MM.1S (cell line): ENCODE measurements around the gene ZNF484.

Experiments
- DNase-seq: peaks from one replicate; pipeline ENCODE4 v3.0.0-alpha.2; 2015
- H2AFZ ChIP-seq: fragments of 300-600 bp; sonication (generic); 2 replicates; pipeline ENCODE4 v1.6.0; 2016; ENCODE audit warnings: antibody characterized with exemption, low read length
- H3F3A ChIP-seq: fragments of 300-600 bp; sonication (generic); 2 replicates; pipeline ENCODE4 v1.6.1; 2016; ENCODE audit warnings: mild to moderate bottlenecking, antibody characterized with exemption, low read length, moderate library complexity, mixed read lengths; ENCODE audit not compliant: insufficient read depth
- H3K27ac ChIP-seq: fragments of 300-600 bp; sonication (generic); 2 replicates; pipeline ENCODE4 v1.5.1; 2016; ENCODE audit warnings: mild to moderate bottlenecking, low read length
- H3K27me3 ChIP-seq: fragments of 300-600 bp; sonication (generic); replicated peaks from 2 replicates; pipeline ENCODE4 v1.6.0; 2016; ENCODE audit warnings: low read length; ENCODE audit not compliant: insufficient read depth
- H3K36me3 ChIP-seq: fragments of 300-600 bp; sonication (generic); replicated peaks from 2 replicates; pipeline ENCODE4 v1.6.1; 2016; ENCODE audit warnings: mild to moderate bottlenecking, low read length, mixed read lengths; ENCODE audit not compliant: insufficient read depth
- H3K4me1 ChIP-seq: fragments of 300-600 bp; sonication (generic); 2 replicates; pipeline ENCODE4 v1.6.1; 2016; ENCODE audit warnings: low read length, mixed read lengths
- H3K4me2 ChIP-seq: fragments of 300-600 bp; sonication (generic); 2 replicates; pipeline ENCODE4 v1.6.0; 2016; ENCODE audit warnings: low read depth, low read length
- H3K4me3 ChIP-seq: fragments of 300-600 bp; sonication (generic); 2 replicates; pipeline ENCODE4 v1.5.1; 2016; ENCODE audit warnings: low read length, mixed read lengths
- H3K79me2 ChIP-seq: fragments of 300-600 bp; sonication (generic); 2 replicates; pipeline ENCODE4 v1.6.1; 2016; ENCODE audit warnings: mixed run types, low read length, mixed read lengths
- H3K9ac ChIP-seq: fragments of 300-600 bp; sonication (generic); 2 replicates; pipeline ENCODE4 v1.6.1; 2016; ENCODE audit warnings: low read length, mixed read lengths
- H3K9me2 ChIP-seq: fragments of 300-600 bp; sonication (generic); replicated peaks from 2 replicates; pipeline ENCODE4 v1.6.1; 2016; ENCODE audit warnings: mild to moderate bottlenecking, low read length, mixed read lengths; ENCODE audit not compliant: insufficient read depth
- H3K9me3 ChIP-seq: fragments of 300-600 bp; sonication (generic); replicated peaks from 2 replicates; pipeline ENCODE4 v1.6.1; 2016; ENCODE audit warnings: mild to moderate bottlenecking, low read length, mixed read lengths; ENCODE audit not compliant: insufficient read depth
- H4K20me1 ChIP-seq: fragments of 300-600 bp; sonication (generic); 2 replicates; pipeline ENCODE4 v1.6.1; 2016; ENCODE audit warnings: mild to moderate bottlenecking, low read length, moderate library complexity, mixed read lengths; ENCODE audit not compliant: insufficient read depth
- CTCF ChIP-seq: fragments of 300-600 bp; sonication (generic); IDR thresholded peaks from 2 replicates; pipeline ENCODE4 v1.5.1; 2016; ENCODE audit warnings: antibody characterized with exemption, low read length, mixed read lengths
- EZH2 ChIP-seq: fragments of 300-600 bp; sonication (generic); optimal IDR thresholded peaks from 2 replicates; pipeline ENCODE3; 2017; ENCODE audit warnings: low read depth, mild to moderate bottlenecking, antibody characterized with exemption, low read length, mixed read lengths
- EZH2phosphoT487 ChIP-seq: fragments of 300-600 bp; sonication (generic); IDR thresholded peaks from 2 replicates; pipeline ENCODE4 v1.6.1; 2018; ENCODE audit warnings: antibody characterized with exemption, low read length

Gene ZNF484

DNA sequence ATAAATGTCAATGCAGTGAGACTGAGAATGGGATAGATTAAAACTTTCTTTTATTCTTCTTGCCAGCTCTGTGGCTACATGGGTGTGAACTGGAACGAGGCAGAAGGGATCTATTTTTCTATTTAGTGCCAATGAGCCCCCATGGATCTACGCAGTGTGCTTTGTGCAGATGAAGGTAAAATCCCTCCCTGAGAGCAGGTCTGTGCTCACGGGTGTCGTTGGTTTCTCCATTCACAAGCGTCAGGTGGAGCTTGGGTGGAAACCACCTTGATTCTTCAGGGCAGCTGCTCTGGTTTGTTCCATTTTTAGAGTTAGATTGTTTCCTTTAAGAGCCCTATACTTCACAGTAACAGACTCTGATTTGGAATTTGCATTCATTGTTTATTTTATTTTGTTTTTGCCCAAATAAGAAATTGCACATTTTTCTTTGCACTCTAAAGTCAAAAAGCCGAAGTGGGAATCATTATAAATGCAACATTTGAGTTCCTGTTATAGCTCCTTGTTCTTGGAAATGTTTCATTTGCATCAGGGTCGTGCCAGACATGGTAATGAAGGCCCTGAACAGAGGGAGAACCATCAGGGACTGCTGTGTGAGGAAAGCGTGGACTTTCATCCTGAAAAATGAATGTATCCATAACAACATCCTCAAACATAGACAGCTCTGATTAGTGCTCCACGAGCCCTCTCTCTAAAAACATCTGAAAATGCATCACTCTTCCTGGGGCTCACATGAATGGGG lies 82.1 kb downstream of the ZNF484 start:
- Histone ChIP-seq H3K4me2 (peak overlapping the region; percentile 66), H4K20me1 (no peaks in the 10 kb centered on the region), H3K9me3 (no peaks in the 10 kb centered on the region), H3K27ac (peak overlapping the region; percentile 60; the same call in 1 of the 2 replicates), H3K27me3 (no peaks in the 10 kb centered on the region), H3K4me3 (peak overlapping the region; percentile 25; the same call in 1 of the 2 replicates), H3K36me3 (no peaks in the 10 kb centered on the region), H3F3A (no peaks in the 10 kb centered on the region), H3K9ac (peak overlapping the region; percentile 11; the same call in 1 of the 2 replicates), H2AFZ (peak overlapping the region; percentile 61), H3K9me2 (no peaks in the 10 kb centered on the region), H3K4me1 (peaks cover 19% of the 10 kb centered on the region), H3K79me2 (no peaks in the 10 kb centered on the region)
- DNase-seq, result peak; percentile 75
- TF ChIP-seq CTCF, result no peak
- TF ChIP-seq EZH2, result no peak
- no peak for TF ChIP-seq EZH2phosphoT487
